Gastroesophageal sphincter (tissue), 4 donors: ENCODE measurements around the gene SPACA6. TPM values are rescaled to one million over a fixed set of nuclear protein-coding genes. Genes with fewer than 3 reads are reported as not detected.

Experiments
- ATAC-seq: fragments of 150-250 bp; one replicate; pipeline ENCODE4 v1.9.1; 2016; ENCODE audit warnings: mild to moderate bottlenecking, moderate library complexity
- H3K27ac ChIP-seq, 4 donors: fragments of 200-600 bp; sonication (generic) in 3 of 4; 1 replicate in 3 of 4; 2 replicates in 1 of 4; pipeline ENCODE4 v1.5.1; 2016 to 2019
- H3K27me3 ChIP-seq: fragments of 200-600 bp; sonication (generic); one replicate; pipeline ENCODE4 v1.5.1; 2019
- H3K36me3 ChIP-seq, 2 donors: fragments of 200-600 bp; sonication (generic); one replicate each; pipeline ENCODE4 v1.5.1; 2019; ENCODE audit warnings: control low read depth in 1 of 2
- H3K4me1 ChIP-seq, 3 donors: fragments of 200-600 bp; sonication (generic); 1 replicate in 2 of 3; 2 replicates in 1 of 3; pipeline ENCODE4 v1.5.1; 2016 to 2019; ENCODE audit warnings: control low read depth in 2 of 3
- H3K4me3 ChIP-seq, 2 donors: fragments of 200-600 bp; sonication (generic); one replicate each; pipeline ENCODE4 v1.5.1; 2019; ENCODE audit warnings: mild to moderate bottlenecking in 1 of 2, moderate library complexity in 1 of 2
- H3K9me3 ChIP-seq, 3 donors: fragments of 200-600 bp; sonication (generic); one replicate each; pipeline ENCODE4 v1.5.1; 2017 to 2019; ENCODE audit warnings: control low read depth in 2 of 3
- EP300 ChIP-seq: sonication (generic); formaldehyde crosslinking; IDR thresholded peaks from one replicate; pipeline ENCODE4 v1.6.1; 2017; ENCODE audit warnings: antibody characterized with exemption, mild to moderate bottlenecking
- POLR2A ChIP-seq, 2 donors: fragments of 450-650 bp; IDR thresholded peaks; one replicate each; pipeline ENCODE4 v1.6.1; 2017; ENCODE audit warnings: antibody characterized with exemption in 2 of 2, mild to moderate bottlenecking in 2 of 2, moderate library complexity in 1 of 2
- POLR2AphosphoS5 ChIP-seq: sonication (generic); formaldehyde crosslinking; IDR thresholded peaks from one replicate; pipeline ENCODE4 v1.6.1; 2017; ENCODE audit warnings: antibody characterized with exemption
- WGBS, 2 donors: methylation state at CpG; one replicate each; pipeline ENCODE4 v1.1.5; 2018; ENCODE audit warnings: low coverage in 1 of 2; 5-methylcytosine and 5-hydroxymethylcytosine counted together
- total RNA-seq, 4 donors: library from RNA; depleted of rRNA; stranded (reverse); fragments of >200 nt; gene quantifications; one replicate each; pipeline ENCODE4 v1.1.0, GENCODE V29; 2016
- TF ChIP-seq, protein P1 (sequence below), 4 experiments: fragments of 200-600 bp in 2 of 4; fragments of 450-650 bp in 2 of 4; sonication (generic) in 1 of 4; IDR thresholded peaks; one replicate each; pipeline ENCODE4 v1.5.1; 2017 to 2019; ENCODE audit warnings: antibody characterized with exemption in 4 of 4, mild to moderate bottlenecking in 2 of 4, moderate library complexity in 2 of 4

The SPACA6 gene
- total RNA-seq, 4 donors from 2014 or later = 6.3 to 29.7 (median 18.3) TPM

DNA sequence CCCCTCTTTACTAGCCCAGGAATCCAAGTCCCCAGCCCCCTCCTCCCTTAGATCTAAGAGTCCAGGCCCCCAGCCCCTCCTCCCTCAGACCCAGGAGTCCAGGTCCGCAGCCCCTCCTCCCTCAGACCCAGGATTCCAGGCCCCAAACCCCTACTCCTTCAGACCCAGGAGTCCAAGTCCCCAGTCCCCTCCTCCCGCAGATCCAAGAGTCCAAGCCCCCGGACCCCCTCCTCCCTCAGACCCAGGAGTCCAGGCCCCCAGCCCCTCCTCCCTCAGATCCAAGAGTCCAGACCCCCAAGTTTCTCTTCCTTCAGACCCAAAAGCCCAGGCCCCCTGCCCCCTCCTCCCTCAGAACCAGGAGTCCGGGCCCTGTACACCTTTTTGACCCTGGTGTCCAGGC, 11.5 kb downstream of the SPACA6 start:
- Histone ChIP-seq H3K9me3 (no peaks in the 10 kb centered on the region), H3K4me1 (peaks cover 0 to 43% (median 8%) of the 10 kb centered on the region in 3 donors), H3K27me3 (no peaks in the 10 kb centered on the region), H3K27ac (peak overlapping the region; percentile 73 to 92 (median 90)), H3K36me3 (peaks cover 0 to 48% of the 10 kb centered on the region in 2 donors), H3K4me3 (peak overlapping the region; percentile 38 to 56)
- TF ChIP-seq EP300 (no peak), POLR2A (IDR thresholded peaks at IDR 0.05) (no peak), POLR2AphosphoS5 (no peak)
- TF ChIP-seq, protein P1, sequence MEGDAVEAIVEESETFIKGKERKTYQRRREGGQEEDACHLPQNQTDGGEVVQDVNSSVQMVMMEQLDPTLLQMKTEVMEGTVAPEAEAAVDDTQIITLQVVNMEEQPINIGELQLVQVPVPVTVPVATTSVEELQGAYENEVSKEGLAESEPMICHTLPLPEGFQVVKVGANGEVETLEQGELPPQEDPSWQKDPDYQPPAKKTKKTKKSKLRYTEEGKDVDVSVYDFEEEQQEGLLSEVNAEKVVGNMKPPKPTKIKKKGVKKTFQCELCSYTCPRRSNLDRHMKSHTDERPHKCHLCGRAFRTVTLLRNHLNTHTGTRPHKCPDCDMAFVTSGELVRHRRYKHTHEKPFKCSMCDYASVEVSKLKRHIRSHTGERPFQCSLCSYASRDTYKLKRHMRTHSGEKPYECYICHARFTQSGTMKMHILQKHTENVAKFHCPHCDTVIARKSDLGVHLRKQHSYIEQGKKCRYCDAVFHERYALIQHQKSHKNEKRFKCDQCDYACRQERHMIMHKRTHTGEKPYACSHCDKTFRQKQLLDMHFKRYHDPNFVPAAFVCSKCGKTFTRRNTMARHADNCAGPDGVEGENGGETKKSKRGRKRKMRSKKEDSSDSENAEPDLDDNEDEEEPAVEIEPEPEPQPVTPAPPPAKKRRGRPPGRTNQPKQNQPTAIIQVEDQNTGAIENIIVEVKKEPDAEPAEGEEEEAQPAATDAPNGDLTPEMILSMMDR (IDR thresholded peaks at IDR 0.05) = no peak
- 30 to 57% methylated on average over 1 of the region's 4 CpGs for WGBS, 2 donors
- ATAC-seq = no peak

DNA sequence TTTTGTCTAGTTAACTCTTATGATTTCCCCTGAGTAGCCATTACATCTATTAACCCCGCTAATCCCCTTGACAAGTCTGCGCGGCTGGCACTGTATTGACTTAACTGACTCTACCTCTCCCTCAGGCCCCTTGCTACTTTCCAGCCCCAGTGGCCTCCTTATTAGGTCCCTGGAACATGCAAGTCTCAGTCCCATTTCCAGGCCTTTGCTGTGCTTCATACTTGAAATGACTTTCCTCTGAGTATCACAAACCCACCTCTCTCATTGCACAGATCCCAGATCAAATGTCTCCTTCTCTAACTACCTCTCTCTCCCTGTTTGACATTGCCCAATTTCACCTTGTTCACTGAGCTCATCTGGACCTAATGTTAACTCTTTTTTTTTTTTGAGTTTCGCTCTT, 13.2 kb downstream of the SPACA6 start:
- Histone ChIP-seq H3K36me3 (peaks cover 0 to 32% of the 10 kb centered on the region in 2 donors), H3K9me3 (no peaks in the 10 kb centered on the region), H3K4me1 (peaks cover 0 to 43% (median 8%) of the 10 kb centered on the region in 3 donors), H3K4me3 (no peak overlapping the region), H3K27ac (peak overlapping the region in 1 of 4 donors; percentile 87), H3K27me3 (no peaks in the 10 kb centered on the region)
- WGBS, 2 donors = 85 to 97% methylated on average over 3 to 4 of the region's 4 CpGs
- no peak for ATAC-seq
- TF ChIP-seq, protein P1 (IDR thresholded peaks at IDR 0.05) = no peak
- TF ChIP-seq POLR2A (IDR thresholded peaks at IDR 0.05) = no peak
- no peak for TF ChIP-seq EP300
- no peak for TF ChIP-seq POLR2AphosphoS5

DNA sequence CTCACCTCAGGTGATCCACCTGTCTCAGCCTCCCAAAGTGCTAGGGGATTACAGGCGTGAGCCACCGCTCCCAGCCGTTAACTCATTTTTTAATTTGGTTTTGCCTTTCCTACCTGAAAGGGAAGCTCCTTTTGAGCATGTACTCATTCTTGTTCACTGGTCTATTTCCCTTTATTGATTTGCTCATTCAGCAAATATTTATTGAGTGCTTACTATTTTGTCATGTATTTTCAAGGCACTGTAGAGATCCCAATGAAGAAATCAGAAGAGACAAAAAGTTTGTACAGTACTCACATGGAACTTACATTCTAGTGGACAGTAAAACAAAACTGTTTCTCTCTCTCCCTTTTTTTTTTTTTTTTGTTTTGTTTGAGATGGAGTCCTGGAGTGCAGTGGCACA, 13.8 kb downstream of the SPACA6 start:
- Histone ChIP-seq H3K9me3 (no peaks in the 10 kb centered on the region), H3K4me3 (no peak overlapping the region), H3K27ac (no peak overlapping the region), H3K36me3 (peaks cover 0 to 27% of the 10 kb centered on the region in 2 donors), H3K4me1 (peaks cover 0 to 40% (median 8%) of the 10 kb centered on the region in 3 donors), H3K27me3 (no peaks in the 10 kb centered on the region)
- WGBS, 2 donors = 100% methylated on average over 3 of the region's 3 CpGs; no CpG with 5 or more reads in 1 of the 2 donors
- TF ChIP-seq POLR2AphosphoS5 = no peak
- no peak for ATAC-seq

DNA sequence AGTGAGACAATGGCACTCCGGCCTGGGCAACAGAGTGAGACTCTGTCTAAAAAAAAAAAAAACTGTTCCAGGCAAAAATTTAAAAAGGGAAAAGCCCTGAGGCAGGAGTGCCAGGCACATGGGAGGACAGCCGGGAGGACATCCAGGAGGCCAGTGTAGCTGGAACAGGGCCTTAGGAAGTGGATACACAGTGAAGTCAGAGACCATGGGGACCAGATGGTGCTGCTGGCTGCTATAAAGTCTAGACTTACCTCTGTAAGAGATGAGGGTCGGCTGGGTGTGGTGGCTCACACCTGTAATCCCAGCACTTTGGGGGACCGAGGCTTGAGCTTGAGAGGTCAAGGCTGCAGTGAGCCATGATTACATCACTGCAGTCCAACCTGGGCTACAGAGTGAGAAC, 15.7 kb downstream of the SPACA6 start:
- ATAC-seq = no peak
- Histone ChIP-seq H3K9me3 (no peaks in the 10 kb centered on the region), H3K27ac (no peak overlapping the region), H3K4me3 (no peak overlapping the region), H3K4me1 (peaks cover 0 to 21% (median 8%) of the 10 kb centered on the region in 3 donors), H3K36me3 (peaks cover 0 to 27% of the 10 kb centered on the region in 2 donors), H3K27me3 (no peaks in the 10 kb centered on the region)
- TF ChIP-seq POLR2AphosphoS5 (no peak), POLR2A (IDR thresholded peaks at IDR 0.05) (no peak), EP300 (no peak)
- TF ChIP-seq, protein P1 (IDR thresholded peaks at IDR 0.05) = no peak
- 38 to 80% methylated on average over 1 to 4 of the region's 4 CpGs for WGBS, 2 donors

DNA sequence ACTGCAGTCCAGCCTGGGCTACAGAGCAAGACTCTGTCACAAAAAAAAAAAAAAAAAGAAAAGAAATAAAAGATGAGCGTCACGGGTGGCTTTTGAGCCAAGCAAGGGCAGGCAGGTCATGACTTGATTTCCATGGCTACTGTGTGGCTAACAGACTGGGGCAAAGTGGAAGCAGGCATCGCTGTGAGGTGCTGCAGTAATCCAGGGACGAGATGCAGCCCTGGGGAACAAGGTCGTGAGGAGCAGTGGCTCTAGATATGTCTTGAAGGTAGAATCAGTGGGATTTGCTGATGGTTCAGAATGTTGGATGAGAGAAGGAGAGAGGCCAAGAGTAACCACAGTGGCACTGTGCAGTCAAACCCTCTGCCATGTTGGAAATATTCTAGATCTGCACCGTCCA, 16.4 kb downstream of the SPACA6 start:
- no peaks in the 10 kb centered on the region for H3K27me3 ChIP-seq
- H3K4me1 ChIP-seq = peaks cover 0 to 17% (median 6%) of the 10 kb centered on the region in 3 donors
- TF ChIP-seq POLR2AphosphoS5 (no peak), EP300 (no peak), POLR2A (IDR thresholded peaks at IDR 0.05) (no peak)
- TF ChIP-seq, protein P1 (IDR thresholded peaks at IDR 0.05) = no peak
- peaks cover 0 to 27% of the 10 kb centered on the region in 2 donors for H3K36me3 ChIP-seq
- no peak overlapping the region for H3K27ac ChIP-seq
- H3K4me3 ChIP-seq = no peak overlapping the region
- no peak for ATAC-seq
- no peaks in the 10 kb centered on the region for H3K9me3 ChIP-seq
- WGBS, 2 donors = 64 to 75% methylated on average over 5 to 6 of the region's 6 CpGs
